Measurements from ENCODE around the gene RALGPS2.

DNA sequence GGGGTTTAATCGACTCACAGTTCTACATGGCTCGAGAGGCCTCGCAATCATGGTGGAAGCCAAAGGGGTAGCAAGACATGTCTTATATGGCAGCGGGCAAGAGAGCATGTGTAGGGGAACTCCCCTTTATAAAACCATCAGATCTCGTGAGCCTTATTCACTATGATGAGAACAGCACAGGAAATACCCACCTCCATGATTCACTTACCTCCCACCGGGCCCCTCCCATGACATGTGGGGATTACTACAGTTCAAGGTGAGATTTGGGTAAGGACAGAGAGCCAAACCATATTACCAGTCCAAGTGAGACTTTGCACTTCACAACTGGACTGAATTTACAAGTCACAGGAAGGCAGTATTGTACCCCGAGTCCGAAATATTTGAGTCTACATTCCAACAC lies 219.7 kb downstream of the RALGPS2 start:
- TF ChIP-seq POLR2A (IDR thresholded peaks at IDR 0.05; ENCODE audit: low read depth, low read length) (no peak), POLR2AphosphoS5 (IDR thresholded peaks at IDR 0.05; ENCODE audit: low read depth, low read length) (no peak), POU2F2 (IDR thresholded peaks at IDR 0.05; ENCODE audit: low read depth, low read length) (no peak)
